K562 (cell line): ENCODE results near the gene ITGAD. TPM values are rescaled to one million over a fixed set of nuclear protein-coding genes. Genes with fewer than 3 reads are reported as not detected.
A peak's percentile ranks its signal among the peaks of the same experiment; 100 is the strongest.

Experiments
- CBX1 ChIP-seq: sonication (generic); IDR thresholded peaks from 2 replicates; pipeline ENCODE4 v1.6.1; 2016; ENCODE audit warnings: antibody characterized with exemption, low read depth, mild to moderate bottlenecking
- CREM ChIP-seq: IDR thresholded peaks from 2 replicates; pipeline ENCODE4 v1.6.1; 2014; ENCODE audit warnings: antibody characterized with exemption, low read depth
- EGR1 ChIP-seq: fragments of 450-650 bp; conservative IDR thresholded peaks from 2 replicates; pipeline ENCODE4 v1.6.1; 2017; ENCODE audit warnings: mild to moderate bottlenecking
- EP300 ChIP-seq: IDR thresholded peaks from 2 replicates; pipeline ENCODE4 v1.6.1; 2012; ENCODE audit warnings: low read length, improper control_type of control experiment
- FOXM1 ChIP-seq, 2 experiments: fragments of 450-650 bp in 1 of 2; sonication (generic) in 1 of 2; formaldehyde crosslinking in 1 of 2; IDR thresholded peaks; 2 replicates each; pipeline versions ENCODE4 v1.6.1 to v1.9.0; 2017 to 2022; ENCODE audit warnings: low read depth in 2 of 2, mild to moderate bottlenecking in 2 of 2, missing genetic modification reagents in 1 of 2, moderate library complexity in 1 of 2
- HDAC6 ChIP-seq: IDR thresholded peaks from 2 replicates; pipeline ENCODE4 v1.6.1; 2012; ENCODE audit warnings: low read depth, mild to moderate bottlenecking, control low read depth, inconsistent platforms, low read length, moderate library complexity
- KDM4B ChIP-seq, 2 experiments: fragments of 450-650 bp in 1 of 2; sonication (generic) in 1 of 2; IDR thresholded peaks; 2 replicates each; pipeline ENCODE4 v1.6.1; 2016 to 2017; ENCODE audit warnings: borderline replicate concordance in 2 of 2, antibody characterized with exemption in 1 of 2, low read depth in 1 of 2, mild to moderate bottlenecking in 1 of 2
- NR2C2 ChIP-seq, 2 experiments: fragments of 200-800 bp in 1 of 2; sonication (Bioruptor generic) in 1 of 2; sonication (generic) in 1 of 2; formaldehyde crosslinking in 1 of 2; IDR thresholded peaks; 2 replicates each; pipeline versions ENCODE4 v1.6.1 to v1.8.0; 2016 to 2022; ENCODE audit warnings: mild to moderate bottlenecking in 1 of 2, missing compliant biosample characterization in 1 of 2, missing genetic modification characterization in 1 of 2, missing genetic modification reagents in 1 of 2
- RNF2 ChIP-seq: sonication (generic); IDR thresholded peaks from 2 replicates; pipeline ENCODE4 v1.6.1; 2016
- SMARCB1 ChIP-seq: IDR thresholded peaks from 2 replicates; pipeline ENCODE4 v1.6.1; 2011; ENCODE audit warnings: improper control_type of control experiment, low read depth; ENCODE audit not compliant: insufficient read length
- SRSF1 ChIP-seq: fragments of 200-400 bp; formaldehyde crosslinking; IDR thresholded peaks from 2 replicates; pipeline ENCODE4 v1.6.1; 2017; ENCODE audit warnings: mild to moderate bottlenecking, low read depth, low read length, moderate library complexity
- TBL1XR1 ChIP-seq, 2 experiments: IDR thresholded peaks; 2 replicates each; pipeline ENCODE4 v1.6.1; 2012; ENCODE audit warnings: improper control_type of control experiment in 2 of 2, low read length in 2 of 2, mild to moderate bottlenecking in 1 of 2
- XRCC4 ChIP-seq: IDR thresholded peaks from one replicate; pipeline ENCODE4 v1.6.1; 2011; ENCODE audit not compliant: insufficient read depth, insufficient read length; ENCODE audit errors: extremely low read depth
- ZNF436 ChIP-seq: fragments of 250-450, 450-650 bp; sonication (Bioruptor Pico); formaldehyde crosslinking; IDR thresholded peaks from 2 replicates; pipeline ENCODE4 v1.7.0; 2020; ENCODE audit warnings: mild to moderate bottlenecking
- ZNF699 ChIP-seq: fragments of 250-450 bp; sonication (Bioruptor Pico); IDR thresholded peaks from 2 replicates; pipeline ENCODE4 v1.8.0; 2021; ENCODE audit warnings: mild to moderate bottlenecking, moderate library complexity; ENCODE audit not compliant: insufficient replicate concordance
- ZNF77 ChIP-seq: fragments of 250-450 bp; sonication (Bioruptor Pico); IDR thresholded peaks from 2 replicates; pipeline ENCODE4 v1.5.0; 2020
- ZNF780A ChIP-seq: fragments of 250-450 bp; sonication (Bioruptor Pico); IDR thresholded peaks from 2 replicates; pipeline ENCODE4 v1.5.0; 2021; ENCODE audit warnings: mild to moderate bottlenecking
- polyA plus RNA-seq, 8 experiments: library from polyadenylated mRNA; depleted of rRNA in 4 of 8; stranded (reverse) in 5 of 8; unstranded in 3 of 8; fragments of >200 nt; fragmentation: Nextera tagmentation in 2 of 8; fragmentation: Illumina TruSeq in 1 of 8; extraction: Ambion mirVana in 2 of 8; extraction: Trizol in 1 of 8; gene quantifications; 2 replicates each; pipeline versions ENCODE4 v1.2.1 to v1.2.3, GENCODE V29; 2011 to 2014; ENCODE audit warnings: inconsistent platforms in 1 of 8, missing spikeins in 1 of 8
- total RNA-seq, 7 experiments: library from RNA; depleted of rRNA in 6 of 7; stranded (reverse); fragments of >200 nt in 6 of 7; fragmentation: Illumina TruSeq in 2 of 7; extraction: Trizol in 2 of 7; gene quantifications; 2 replicates each; pipeline versions ENCODE4 v1.2.1 to v1.2.3, GENCODE V29; 2011 to 2021; ENCODE audit warnings: low replicate concordance in 1 of 7
- TF ChIP-seq, protein P1 (sequence below), 3 experiments: IDR thresholded peaks in 2 of 3; conservative IDR thresholded peaks in 1 of 3; 2 replicates each; pipeline ENCODE4 v1.5.1; 2011 to 2012; ENCODE audit warnings: low read length in 3 of 3, mild to moderate bottlenecking in 3 of 3, control low read depth in 2 of 3, improper control_type of control experiment in 1 of 3, inconsistent platforms in 1 of 3, low read depth in 1 of 3, mixed read lengths in 1 of 3, moderate library complexity in 1 of 3; ENCODE audit not compliant: insufficient read depth in 2 of 3
- TF ChIP-seq, protein P2 (sequence below), 2 experiments: fragments of 450-650 bp; conservative IDR thresholded peaks; 2 replicates each; pipeline ENCODE4 v1.6.1; 2017; ENCODE audit warnings: mild to moderate bottlenecking in 2 of 2, moderate library complexity in 2 of 2
- TF ChIP-seq, protein P3 (sequence below): fragments of 450-650 bp; conservative IDR thresholded peaks from 2 replicates; pipeline ENCODE4 v1.6.1; 2016; ENCODE audit warnings: missing genetic modification characterization, low read depth, mild to moderate bottlenecking, control low read depth, missing compliant biosample characterization
- TF ChIP-seq, protein P4 (sequence below): fragments of 450-650 bp; IDR thresholded peaks from 2 replicates; pipeline ENCODE4 v1.6.1; 2016

Gene ITGAD
- total and polyA plus RNA-seq, 9 of the 15 experiments (the other 6 are each of a cell fraction or from before 2014, with no cell fraction given): not detected

DNA sequence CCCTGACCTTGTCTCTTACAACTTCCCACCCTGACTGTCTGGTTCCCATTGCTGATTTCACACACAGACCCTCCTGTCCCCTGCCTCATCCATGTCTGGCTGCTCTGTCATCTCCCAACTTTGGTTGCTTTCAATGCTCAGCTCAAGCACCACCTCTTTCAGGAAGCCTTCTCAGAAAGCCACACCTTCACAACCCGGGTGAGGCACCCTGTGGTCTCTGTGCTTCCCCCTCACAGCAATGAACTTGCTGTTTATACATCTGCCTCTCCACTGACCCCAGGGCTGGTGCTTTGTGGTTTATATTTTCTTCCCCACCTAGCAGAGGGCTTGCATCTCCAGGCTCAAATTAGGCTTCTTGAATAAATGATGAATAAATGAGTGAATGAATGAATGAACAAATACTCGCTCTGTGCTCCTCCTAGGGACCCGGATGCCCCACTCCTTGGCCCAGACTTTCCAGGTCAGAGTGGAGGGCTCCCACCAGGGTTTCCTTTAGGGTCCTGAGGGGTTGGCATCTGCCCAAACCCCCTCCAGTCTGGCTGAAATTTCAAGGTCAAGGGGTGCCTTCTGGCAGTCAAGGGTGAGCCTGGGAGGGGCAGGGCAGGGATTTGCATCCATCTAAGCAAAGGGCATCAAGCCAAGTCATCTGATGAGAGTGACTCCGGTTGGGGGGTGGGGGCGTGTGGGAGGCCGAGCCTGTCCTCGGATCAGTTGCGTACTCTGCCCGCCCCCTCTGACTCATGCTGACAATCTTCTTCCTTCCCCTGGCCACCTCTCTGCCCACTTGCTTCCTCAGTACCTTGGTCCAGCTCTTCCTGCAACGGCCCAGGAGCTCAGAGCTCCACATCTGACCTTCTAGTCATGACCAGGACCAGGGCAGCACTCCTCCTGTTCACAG lies 38.5 kb upstream of the ITGAD start, which contains the start of gene ITGAX (continued):
- no peak; a peak in 1 of 4 replicates for TF ChIP-seq KDM4B (IDR thresholded peaks at IDR 0.05; ENCODE audit: borderline replicate concordance in 2 of 2, low read depth in 1 of 2)
- TF ChIP-seq ZNF780A (CRISPR knock-in tag): no peak
- TF ChIP-seq ZNF77 (CRISPR knock-in tag): no peak
- peak; percentile 82 for TF ChIP-seq EGR1
- TF ChIP-seq, protein P1, sequence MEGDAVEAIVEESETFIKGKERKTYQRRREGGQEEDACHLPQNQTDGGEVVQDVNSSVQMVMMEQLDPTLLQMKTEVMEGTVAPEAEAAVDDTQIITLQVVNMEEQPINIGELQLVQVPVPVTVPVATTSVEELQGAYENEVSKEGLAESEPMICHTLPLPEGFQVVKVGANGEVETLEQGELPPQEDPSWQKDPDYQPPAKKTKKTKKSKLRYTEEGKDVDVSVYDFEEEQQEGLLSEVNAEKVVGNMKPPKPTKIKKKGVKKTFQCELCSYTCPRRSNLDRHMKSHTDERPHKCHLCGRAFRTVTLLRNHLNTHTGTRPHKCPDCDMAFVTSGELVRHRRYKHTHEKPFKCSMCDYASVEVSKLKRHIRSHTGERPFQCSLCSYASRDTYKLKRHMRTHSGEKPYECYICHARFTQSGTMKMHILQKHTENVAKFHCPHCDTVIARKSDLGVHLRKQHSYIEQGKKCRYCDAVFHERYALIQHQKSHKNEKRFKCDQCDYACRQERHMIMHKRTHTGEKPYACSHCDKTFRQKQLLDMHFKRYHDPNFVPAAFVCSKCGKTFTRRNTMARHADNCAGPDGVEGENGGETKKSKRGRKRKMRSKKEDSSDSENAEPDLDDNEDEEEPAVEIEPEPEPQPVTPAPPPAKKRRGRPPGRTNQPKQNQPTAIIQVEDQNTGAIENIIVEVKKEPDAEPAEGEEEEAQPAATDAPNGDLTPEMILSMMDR (IDR thresholded peaks at IDR 0.05 in 2 of 3, conservative IDR thresholded peaks at IDR 0.05 in 1 of 3; ENCODE audit: insufficient read depth in 2 of 3, low read depth in 1 of 3, low read length in 3 of 3): no peak
- TF ChIP-seq NR2C2 (CRISPR knock-in tag; IDR thresholded peaks at IDR 0.05): no peak
- peak; percentile 28; the same call in 1 of the 2 replicates for TF ChIP-seq NR2C2 (tag; IDR thresholded peaks at IDR 0.05)
- TF ChIP-seq XRCC4: no peak
- TF ChIP-seq ZNF699: no peak
- TF ChIP-seq RNF2: no peak
- no peak for TF ChIP-seq FOXM1 (IDR thresholded peaks at IDR 0.05; ENCODE audit: low read depth)
- TF ChIP-seq FOXM1 (CRISPR knock-in tag; IDR thresholded peaks at IDR 0.05; ENCODE audit: low read depth): no peak
- TF ChIP-seq CBX1: no peak
- TF ChIP-seq HDAC6: no peak
- no peak for TF ChIP-seq SRSF1
- TF ChIP-seq, protein P2, sequence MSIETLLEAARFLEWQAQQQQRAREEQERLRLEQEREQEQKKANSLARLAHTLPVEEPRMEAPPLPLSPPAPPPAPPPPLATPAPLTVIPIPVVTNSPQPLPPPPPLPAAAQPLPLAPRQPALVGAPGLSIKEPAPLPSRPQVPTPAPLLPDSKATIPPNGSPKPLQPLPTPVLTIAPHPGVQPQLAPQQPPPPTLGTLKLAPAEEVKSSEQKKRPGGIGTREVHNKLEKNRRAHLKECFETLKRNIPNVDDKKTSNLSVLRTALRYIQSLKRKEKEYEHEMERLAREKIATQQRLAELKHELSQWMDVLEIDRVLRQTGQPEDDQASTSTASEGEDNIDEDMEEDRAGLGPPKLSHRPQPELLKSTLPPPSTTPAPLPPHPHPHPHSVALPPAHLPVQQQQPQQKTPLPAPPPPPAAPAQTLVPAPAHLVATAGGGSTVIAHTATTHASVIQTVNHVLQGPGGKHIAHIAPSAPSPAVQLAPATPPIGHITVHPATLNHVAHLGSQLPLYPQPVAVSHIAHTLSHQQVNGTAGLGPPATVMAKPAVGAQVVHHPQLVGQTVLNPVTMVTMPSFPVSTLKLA (conservative IDR thresholded peaks at IDR 0.05): no peak
- TF ChIP-seq, protein P3, sequence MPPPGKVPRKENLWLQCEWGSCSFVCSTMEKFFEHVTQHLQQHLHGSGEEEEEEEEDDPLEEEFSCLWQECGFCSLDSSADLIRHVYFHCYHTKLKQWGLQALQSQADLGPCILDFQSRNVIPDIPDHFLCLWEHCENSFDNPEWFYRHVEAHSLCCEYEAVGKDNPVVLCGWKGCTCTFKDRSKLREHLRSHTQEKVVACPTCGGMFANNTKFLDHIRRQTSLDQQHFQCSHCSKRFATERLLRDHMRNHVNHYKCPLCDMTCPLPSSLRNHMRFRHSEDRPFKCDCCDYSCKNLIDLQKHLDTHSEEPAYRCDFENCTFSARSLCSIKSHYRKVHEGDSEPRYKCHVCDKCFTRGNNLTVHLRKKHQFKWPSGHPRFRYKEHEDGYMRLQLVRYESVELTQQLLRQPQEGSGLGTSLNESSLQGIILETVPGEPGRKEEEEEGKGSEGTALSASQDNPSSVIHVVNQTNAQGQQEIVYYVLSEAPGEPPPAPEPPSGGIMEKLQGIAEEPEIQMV (tag): no peak
- TF ChIP-seq, protein P4, sequence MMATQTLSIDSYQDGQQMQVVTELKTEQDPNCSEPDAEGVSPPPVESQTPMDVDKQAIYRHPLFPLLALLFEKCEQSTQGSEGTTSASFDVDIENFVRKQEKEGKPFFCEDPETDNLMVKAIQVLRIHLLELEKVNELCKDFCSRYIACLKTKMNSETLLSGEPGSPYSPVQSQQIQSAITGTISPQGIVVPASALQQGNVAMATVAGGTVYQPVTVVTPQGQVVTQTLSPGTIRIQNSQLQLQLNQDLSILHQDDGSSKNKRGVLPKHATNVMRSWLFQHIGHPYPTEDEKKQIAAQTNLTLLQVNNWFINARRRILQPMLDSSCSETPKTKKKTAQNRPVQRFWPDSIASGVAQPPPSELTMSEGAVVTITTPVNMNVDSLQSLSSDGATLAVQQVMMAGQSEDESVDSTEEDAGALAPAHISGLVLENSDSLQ: peak; percentile 55
- TF ChIP-seq ZNF436 (CRISPR knock-in tag): no peak
- peak; percentile 70 for TF ChIP-seq CREM
- no peak for TF ChIP-seq TBL1XR1 (IDR thresholded peaks at IDR 0.05; ENCODE audit: low read length in 2 of 2)
- TF ChIP-seq EP300: peak; percentile 47; the same call in 1 of the 2 replicates
- no peak for TF ChIP-seq SMARCB1
